Fibroblast of skin of back (primary cell): ENCODE data around the gene ANKRD13B.
A peak's percentile ranks its signal among the peaks of the same experiment; 100 is the strongest.

Experiments
- DNase-seq: peaks from one replicate; pipeline ENCODE4 v3.0.0-alpha.2; 2013

ANKRD13B gene

DNA sequence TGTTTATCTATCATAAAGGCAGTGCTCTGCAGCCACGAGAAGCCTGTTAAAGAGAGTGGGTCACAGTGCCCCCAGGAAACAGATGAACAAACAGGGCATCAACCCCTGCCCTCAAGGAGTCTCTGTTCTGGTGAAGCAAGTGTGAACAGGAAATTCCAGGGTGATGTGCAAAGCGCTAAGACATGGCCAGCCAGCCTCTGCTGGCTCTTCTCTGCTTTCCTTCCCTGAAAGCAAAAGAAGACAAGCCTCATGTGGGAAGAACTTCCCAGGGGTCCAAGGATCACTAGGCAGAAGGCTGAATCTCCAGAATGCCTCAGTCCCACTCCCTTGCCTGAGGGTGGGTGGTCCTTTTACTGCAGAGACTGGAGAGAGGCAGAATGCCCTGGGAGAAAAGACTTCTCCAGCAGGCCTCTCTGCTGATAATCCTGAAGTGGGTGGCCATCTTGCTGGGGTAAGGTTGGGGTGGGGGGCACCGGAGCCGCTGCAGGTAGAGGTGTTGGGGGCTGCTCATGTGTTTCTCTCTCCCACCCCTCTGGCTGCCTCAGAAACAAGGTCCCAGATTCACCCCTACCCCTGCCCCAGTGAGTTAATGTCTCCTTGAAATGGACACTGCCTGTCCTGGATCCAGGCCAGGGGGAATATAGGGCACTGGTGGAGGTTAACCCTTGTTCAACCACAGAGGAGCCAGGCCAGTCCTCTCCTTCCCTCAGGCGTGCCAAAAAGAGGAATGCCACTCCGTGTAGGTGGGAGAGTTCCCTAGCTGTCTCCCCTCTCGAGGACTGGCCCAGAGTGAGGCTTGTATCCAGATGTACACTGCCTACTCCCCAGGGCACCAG, 2.4 kb downstream of the ANKRD13B start:
- DNase-seq: peak; percentile 58

DNA sequence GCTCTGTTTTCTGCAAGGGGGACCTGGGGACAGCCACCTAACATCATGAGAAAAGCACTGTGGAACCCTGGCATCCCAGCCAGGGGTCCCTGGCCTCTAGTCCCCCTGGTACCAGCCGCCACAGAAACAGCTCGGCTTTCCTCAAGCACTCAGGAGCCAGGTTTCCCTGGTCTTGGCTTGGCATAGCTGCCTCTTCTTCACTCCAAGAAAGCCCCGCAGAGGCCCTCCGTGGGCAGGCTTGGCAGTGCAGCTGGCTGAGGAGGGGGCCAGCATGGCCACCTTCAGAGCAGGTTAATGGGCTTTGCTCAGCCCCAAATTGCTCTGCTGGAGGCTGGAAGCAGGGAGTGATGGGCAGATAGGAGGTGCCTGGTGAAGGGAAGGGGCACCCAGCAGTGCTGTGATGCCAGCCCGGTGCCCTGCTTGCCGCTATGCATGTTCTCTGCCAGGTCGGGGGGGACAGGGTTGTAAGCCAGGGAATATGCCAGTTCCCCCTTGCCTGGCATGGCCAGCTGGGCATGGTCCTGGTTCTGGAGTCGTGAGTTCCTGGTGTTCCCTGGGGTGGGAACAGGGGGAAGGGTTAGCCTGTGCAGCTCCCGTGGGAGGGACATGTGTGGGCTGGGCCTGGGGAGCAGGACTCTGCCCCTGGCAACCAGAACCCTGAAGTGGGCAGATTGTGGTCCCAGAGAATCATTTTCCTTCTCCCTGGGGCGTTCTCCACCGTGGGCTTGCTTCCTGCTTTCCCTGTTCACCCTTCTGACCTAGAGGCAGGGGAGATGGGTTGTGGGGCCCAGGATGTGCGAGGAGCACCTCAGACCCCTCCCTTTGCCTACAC, 3.2 kb downstream of the ANKRD13B start:
- no peak for DNase-seq

DNA sequence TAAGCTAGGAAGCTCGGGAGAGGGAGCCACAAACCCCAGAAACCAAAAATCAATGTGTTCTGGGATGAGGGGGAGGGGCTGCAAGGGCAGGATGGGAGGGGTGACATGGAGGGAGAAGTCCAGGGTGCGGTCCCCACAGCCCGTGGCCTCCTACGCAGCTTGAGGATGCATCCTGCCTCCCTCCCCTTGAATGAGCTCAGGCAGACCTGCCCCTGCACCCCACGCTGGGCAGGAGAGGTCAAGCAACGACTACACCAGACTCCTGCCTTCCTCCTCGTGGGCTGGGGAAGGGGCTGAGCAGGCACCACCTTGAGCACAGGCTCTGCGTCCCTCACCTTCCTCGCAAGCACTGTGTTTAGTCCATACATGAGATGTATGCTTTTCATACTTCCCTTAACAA, 3.9 kb downstream of the ANKRD13B start:
- DNase-seq: no peak

DNA sequence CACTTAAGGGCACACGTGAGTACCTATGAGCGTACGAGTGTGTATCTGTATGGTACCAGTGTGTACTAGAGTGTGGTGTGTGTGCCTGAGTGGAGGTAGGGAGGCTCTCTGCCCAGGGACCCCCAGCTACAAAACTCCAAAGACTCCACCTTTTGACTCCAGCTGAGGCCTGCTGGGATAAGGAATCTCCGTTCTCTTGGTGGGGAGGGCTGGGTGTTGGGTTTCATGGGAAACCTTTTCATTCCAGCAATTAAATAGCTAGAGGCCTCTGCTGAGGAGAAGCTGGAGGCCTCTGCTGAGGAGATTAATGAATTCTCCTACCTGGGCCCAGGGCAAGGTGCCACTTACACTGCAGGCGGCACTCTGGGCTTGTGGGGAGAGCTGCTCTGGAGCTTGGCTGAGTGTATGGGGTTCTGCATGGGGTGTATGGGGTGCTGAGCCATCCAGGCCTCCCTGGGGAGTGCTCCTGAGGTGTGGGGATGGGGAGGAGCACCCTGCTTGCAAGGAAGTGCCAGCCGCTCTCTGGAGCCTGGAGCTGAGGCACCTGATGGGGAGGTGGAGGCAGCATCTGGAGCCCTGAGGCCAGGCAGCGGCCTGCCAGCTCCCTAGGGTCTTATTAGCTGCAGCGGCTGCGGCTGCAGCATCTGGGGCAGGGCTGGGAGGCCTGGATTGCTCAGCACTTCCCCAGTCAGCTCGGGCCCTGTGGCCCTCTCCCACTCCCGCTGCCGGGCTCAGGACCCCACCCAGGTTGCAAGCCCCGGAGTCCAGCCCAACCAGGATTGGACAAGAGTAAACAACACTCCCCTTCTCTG, 4.6 kb downstream of the ANKRD13B start:
- DNase-seq: no peak

DNA sequence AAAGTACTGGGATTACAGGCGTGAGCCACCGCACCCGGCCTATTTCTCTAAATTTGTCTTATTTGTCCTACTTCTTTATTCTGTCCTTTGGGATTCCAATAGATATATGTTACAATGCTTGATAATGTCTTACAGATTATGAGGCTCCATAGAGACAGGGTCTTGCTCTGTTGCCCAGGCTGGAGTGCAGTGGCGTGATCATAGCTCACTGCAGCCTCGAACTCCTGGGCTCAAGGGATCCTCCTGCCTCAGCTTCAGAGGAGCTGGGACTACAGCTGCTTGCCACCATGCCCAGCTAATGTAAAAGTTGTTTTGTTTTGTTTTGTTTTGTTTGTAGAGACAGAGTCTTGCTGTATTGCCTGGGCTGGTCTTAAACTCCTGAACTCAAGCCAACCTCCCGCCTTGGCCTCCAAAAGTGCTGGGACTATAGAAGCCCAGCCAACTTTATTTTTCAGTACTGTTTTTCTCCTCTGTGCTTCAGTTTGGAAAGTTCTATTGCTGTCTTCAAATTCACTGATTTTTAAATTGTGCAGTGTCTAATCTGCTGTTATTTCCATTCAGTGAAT, 10.3 kb downstream of the ANKRD13B start:
- no peak for DNase-seq

DNA sequence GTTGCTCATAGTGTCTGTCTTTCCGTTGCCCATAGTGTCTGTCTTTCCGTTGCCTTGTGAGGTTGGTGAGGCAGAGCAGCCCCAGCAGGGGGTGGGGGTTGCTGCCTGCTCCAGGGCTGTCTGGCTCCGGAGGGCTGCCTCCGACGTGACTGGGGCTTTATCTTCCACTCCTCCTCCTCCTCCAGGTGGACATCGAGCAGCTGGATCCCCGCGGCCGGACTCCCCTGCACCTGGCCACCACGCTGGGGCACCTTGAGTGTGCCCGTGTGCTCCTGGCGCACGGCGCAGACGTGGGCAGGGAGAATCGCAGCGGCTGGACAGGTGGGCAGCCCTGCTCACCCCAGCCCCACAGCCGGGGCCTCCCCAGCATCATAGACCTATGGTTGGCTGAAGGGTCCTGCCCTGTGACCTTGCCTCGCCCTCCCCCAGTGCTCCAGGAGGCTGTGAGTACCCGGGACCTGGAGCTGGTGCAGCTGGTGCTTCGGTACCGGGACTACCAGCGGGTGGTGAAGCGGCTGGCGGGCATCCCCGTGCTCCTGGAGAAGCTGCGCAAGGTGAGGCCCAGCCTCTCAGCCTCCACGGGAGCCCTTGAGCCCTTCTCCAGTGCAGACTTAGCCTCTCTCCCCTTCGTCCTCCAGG, 14.7 kb downstream of the ANKRD13B start:
- DNase-seq: no peak

DNA sequence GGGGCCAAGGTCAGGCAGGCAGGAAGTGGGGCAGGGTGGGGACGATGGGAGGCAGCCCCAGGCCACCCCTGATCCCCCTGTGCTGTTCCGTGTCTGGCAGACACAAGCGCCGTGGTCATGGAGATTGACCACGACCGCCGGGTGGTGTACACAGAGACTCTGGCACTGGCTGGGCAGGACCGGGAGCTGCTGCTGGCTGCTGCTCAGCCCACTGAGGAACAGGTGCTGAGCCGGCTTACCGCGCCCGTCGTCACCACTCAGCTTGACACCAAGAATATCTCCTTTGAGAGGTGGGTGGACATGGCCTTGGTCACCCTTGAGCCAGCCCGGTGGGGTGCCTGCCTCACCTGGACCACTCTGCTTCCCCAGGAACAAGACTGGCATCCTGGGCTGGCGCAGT, 16.1 kb downstream of the ANKRD13B start:
- no peak for DNase-seq

DNA sequence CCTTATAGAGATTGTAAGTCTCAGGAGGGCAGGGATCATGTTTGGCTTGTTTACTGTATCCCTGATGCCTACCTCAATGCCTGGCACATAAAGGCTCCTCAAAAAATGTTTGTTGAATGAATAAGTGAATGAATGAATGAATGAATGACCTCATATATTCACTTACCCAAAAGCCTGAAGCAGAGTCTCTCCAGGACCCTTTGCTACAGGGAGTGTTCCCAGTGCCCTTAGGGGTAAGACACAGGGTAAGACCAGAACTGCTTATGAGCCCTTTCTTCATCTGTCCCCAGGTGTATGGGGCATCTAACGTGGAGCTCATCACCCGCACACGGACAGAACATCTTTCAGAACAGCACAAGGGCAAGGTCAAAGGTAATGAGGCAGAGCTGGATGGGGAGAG, 17.5 kb downstream of the ANKRD13B start:
- no peak for DNase-seq

DNA sequence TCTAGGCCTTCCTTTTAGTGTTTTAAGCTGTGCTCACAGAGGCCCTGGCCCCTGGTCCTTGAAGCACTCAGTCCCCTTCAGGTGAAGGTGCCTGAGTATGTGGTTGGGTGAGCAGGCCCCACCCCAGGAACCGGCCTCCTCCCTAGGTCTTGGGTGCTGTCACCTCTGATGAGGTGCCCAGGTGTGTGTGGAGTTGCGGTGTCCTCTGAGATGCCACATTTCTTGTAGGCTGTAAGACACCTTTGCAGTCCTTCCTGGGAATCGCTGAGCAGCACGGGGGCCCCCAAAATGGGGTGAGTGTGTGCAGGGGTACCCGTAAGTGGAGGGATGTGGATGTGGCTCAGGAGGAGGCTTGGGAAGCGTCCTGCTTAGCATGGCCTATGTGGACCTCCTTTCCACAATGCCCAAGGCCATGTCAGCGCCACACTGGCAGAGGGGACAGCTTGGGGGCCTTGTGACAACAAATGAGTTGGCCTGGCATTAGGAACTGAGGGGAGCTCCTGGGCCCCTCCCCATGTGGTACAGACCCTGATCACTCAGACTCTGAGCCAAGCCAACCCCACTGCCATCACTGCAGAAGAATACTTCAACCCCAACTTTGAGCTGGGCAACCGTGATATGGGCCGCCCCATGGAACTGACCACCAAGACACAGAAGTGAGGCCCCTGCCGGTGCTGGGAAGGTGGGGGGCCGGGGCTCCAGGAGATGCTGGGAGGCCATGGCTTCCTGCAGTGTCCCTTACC, 18.6 kb downstream of the ANKRD13B start:
- no peak for DNase-seq

DNA sequence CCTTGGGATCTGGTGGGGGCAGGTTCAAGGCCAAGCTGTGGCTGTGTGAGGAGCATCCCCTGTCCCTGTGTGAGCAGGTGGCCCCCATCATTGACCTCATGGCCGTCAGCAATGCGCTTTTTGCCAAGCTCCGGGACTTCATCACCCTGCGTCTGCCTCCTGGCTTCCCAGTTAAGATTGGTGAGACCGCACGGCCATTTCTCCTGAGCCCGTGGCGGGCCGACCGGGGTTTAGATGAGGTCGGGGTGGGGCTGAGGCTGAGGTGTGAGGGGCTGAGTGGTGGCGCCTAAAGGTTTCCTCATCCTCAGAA, 19.1 kb downstream of the ANKRD13B start:
- no peak for DNase-seq

DNA sequence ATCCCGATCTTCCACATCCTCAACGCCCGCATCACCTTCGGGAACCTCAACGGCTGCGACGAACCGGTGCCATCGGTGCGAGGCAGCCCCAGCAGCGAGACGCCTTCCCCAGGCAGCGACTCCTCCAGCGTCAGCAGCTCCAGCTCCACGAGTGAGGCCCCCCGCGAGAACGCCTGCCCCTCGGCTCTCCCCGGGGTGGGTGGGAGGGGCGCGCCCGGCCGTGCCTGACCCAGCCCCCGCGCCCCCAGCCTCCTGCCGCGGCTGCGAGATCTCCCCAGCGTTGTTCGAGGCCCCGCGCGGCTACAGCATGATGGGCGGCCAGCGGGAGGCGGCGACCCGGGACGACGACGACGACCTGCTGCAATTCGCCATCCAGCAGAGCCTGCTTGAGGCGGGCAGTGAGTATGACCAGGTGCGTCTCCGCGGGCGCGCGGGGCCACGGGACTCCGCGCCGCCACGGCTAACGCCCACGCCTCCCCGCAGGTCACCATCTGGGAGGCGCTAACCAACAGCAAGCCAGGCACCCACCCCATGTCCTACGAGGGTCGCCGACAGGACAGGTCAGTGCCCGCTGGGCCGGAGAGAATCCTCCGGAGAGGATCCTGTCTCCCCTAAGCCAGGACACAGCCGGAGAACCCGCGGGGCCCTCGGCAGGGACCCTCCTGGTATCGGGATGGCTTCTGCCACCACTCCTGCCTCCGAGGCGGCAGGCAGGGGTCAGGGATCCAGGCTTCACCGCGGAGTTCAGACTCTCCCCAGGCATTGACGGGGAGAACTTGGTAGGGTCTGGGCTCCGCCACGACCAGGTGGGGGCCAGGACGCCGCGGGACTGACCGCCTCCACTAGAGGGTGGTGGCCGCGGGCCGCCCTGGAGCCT, 19.7 kb downstream of the ANKRD13B start:
- no peak for DNase-seq

DNA sequence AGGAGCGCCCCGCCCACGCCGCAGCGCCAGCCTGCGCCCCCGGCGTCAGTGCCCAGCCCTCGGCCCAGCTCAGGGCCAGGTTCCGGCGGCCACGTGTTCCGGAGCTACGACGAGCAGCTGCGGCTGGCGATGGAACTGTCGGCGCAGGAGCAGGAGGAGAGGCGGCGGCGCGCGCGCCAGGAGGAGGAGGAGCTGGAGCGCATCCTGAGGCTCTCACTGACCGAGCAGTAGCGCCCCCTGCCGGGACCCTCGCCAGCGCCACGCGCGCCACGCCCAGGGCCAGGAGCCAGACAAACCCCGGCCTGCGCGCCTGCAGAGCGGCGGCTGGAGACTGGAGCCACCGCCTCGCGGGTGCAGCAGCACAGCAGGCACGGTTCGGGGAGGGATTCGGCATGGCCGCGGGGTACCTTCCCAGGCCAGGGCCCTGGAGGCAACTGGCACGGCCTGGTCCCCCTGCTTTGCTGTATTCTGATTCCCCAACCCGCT, 20.5 kb downstream of the ANKRD13B start:
- DNase-seq: peak; percentile 84

DNA sequence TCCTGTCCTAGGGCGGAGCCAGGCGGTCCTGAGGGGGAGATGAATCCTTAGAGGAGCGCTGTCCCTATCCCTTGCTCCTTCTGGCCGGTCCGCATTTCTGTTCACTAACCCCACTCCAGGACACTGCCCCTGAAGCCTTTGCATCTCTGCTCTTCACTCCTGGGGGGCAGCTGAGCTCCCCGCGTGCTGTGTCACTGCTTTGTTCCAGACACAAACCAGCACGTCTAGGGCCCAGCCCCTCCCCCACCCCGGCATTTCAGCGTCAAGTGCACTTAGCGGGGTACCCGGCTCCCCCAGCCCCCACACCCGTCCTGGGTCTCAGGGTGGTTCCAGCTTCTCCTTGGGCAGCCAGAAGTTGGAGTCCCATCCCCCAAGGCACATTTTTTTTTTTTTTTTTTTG, 20.9 kb downstream of the ANKRD13B start:
- no peak for DNase-seq

DNA sequence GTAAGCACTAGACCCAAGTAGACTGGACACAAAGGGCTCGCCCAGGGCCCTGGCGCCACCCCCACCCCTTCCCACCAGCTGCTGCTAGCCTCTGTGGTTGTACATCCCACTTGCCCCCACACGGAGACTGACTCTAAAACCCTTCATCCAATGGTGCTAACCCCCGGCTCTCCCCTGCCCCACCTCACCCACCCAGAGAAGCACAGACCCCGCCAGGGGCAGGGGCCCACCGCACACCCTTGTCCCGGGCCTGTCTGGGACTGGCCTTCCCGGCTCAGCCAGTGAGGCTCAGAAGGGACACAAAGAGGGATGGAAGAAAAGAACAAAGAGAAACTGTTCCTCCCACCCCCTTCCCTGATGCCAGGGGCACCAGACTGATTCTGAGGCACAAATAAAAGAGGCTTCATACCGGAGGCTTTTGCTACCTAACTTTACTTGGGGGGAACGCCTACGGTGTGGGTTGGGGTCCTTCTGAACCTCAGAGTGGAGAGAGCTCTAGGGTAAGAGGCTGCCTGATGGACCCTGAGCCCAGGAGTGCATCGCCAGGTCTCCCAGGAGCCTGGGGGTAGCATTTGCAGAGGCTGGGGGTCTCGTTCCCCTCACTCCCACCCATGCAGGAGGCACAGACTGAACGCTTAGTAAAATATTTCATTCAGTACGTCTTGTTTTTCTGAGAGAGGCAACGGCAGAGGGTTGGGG, 21.6 kb downstream of the ANKRD13B start:
- DNase-seq: no peak

DNA sequence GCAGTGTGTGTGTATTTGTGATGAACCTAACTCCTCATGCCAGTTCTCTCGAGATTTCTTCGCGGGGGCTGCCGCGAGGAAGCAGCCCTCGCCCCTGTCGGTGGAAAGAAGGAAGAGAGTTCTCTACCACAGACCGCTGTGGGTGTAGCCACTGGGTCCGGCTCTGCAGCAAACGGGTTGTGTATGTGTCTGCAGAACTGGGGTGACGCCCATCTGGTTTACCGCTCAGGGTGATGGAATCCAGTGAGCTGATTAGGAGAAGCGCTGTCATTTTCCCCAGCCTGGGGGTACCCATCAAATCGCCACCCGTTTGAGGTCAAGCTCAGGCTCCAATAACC, 22.1 kb downstream of the ANKRD13B start:
- DNase-seq: no peak

DNA sequence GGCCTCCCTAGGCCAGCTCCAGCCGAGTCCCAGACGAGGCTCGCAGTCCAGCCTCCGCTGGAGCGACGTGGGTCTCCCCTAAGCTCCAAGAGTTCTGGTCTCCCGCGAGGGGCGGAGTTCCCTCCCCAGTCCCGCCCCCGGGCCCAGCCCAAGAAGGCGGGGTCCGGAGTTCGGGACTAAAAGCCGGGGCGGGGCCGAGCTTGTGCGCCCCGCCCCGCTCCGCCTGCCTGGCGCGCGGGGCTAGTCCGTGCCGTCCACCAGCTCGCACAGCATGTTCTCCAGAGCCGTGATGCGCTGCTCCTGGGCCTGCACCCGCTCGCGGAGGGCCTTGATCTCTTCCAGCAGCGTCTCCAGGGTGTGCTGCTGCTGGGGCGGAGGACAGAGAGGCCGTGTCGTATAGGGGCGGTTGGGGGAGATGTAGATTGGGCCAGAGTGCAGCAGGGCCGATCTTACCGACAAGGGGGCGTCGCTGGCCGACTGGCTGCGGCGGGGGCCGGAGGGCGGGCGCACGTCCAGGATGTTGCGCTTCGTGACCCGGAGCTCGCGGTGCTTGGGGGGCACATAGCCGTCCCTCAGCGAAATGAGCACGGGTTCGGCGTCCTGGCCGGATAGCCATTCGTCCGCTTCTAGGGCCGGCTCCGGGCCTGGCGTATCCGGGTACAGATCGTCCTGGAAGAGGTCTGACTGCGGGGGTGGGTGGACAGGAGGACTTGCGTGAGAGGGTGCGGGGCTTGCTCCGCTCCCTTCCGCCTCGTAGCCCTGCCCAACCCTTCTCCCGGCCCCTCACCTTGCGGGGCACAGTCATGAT, 22.8 kb downstream of the ANKRD13B start:
- DNase-seq: peak; percentile 78

DNA sequence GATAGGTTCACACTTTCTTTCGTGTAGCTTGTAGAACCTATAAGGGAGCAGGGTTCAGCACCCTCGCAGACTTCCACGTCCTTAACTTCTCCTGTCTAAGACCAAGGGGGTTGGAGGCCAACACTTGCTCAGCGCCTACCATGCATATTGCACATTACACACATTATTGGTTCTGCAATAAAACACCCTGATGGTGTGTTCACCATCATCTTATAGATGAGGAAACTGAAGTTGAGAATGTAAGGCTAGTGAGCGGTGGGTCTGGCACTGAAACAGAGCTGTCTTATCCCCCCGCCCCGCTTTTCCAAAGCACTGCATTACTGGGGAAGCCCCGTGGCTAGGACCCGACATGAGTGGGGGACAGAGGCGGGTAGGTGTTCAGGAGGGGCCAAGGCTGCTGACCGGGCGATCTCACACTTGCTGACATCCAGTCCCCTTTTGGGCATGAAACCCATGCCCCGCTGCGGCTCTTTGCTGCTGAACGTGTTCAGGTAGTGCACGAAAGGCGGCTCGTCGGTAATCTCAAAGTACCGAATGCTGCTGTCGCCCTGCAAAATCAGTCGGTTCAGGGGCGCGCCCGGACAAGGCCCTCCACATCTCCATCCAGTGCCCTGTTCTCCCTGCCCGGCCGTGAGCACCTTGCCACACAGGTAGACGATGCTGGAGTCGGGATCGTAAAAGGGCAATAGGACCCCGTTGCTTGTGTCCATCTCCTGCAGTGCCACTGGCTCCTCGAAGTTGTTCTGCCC, 23.5 kb downstream of the ANKRD13B start:
- no peak for DNase-seq

DNA sequence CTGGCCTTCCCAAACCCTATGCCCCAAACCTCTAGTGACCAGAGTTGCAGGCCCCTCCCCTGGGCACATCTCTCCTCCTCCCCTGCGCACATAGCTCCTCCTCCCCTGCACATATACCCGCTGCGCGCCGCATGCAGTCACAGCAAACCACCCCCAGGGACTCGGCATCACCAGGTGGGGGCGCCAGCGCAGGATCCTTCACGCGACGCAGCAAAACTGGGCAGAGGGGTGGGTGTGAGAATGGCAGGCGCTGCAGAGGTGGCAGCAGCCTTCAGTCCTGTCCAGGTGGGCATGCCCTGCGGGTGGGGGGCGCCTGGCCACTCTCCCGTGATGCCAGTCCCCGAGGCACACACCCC, 24.2 kb downstream of the ANKRD13B start:
- DNase-seq: peak; percentile 80
